Liver (tissue), 9 donors: ENCODE results near the gene LEMD2. TPM values are rescaled to one million over a fixed set of nuclear protein-coding genes. Genes with fewer than 3 reads are reported as not detected.

Experiments
- DNase-seq: peaks from one replicate; pipeline ENCODE4 v3.0.0-alpha.2; 2017; ENCODE audit warnings: low spot score
- H3K27ac ChIP-seq, 2 donors: one replicate each; pipeline ENCODE4 v1.7.0; 2013; ENCODE audit warnings: inconsistent platforms in 2 of 2, low read length in 2 of 2, control low read depth in 1 of 2, low read depth in 1 of 2, mild to moderate bottlenecking in 1 of 2
- H3K27me3 ChIP-seq, 4 donors: one replicate each; pipeline versions ENCODE4 v1.6.1 to v1.7.0; 2013; ENCODE audit warnings: low read length in 3 of 4, inconsistent platforms in 1 of 4, mild to moderate bottlenecking in 1 of 4, moderate library complexity in 1 of 4; ENCODE audit not compliant: control insufficient read depth in 4 of 4, insufficient read depth in 4 of 4
- H3K36me3 ChIP-seq, 4 donors: one replicate each; pipeline versions ENCODE4 v1.6.1 to v1.7.0; 2013; ENCODE audit warnings: low read length in 3 of 4, mild to moderate bottlenecking in 3 of 4, low read depth in 1 of 4, moderate library complexity in 1 of 4; ENCODE audit not compliant: control insufficient read depth in 4 of 4, insufficient read depth in 3 of 4
- H3K4me1 ChIP-seq, 4 donors: one replicate each; pipeline versions ENCODE4 v1.6.1 to v1.7.0; 2013; ENCODE audit warnings: low read length in 3 of 4, mild to moderate bottlenecking in 3 of 4, moderate library complexity in 1 of 4; ENCODE audit not compliant: control insufficient read depth in 4 of 4, insufficient read depth in 4 of 4
- H3K4me3 ChIP-seq, 3 donors: one replicate each; pipeline versions ENCODE4 v1.6.1 to v1.7.0; 2013; ENCODE audit warnings: low read length in 3 of 3, control low read depth in 1 of 3, low read depth in 1 of 3, mild to moderate bottlenecking in 1 of 3
- H3K9ac ChIP-seq, 2 donors: one replicate each; pipeline ENCODE4 v1.7.0; 2013; ENCODE audit warnings: low read length in 2 of 2, mild to moderate bottlenecking in 2 of 2, moderate library complexity in 2 of 2, control low read depth in 1 of 2, low read depth in 1 of 2
- H3K9me3 ChIP-seq, 4 donors: one replicate each; pipeline versions ENCODE4 v1.6.1 to v1.7.0; 2013; ENCODE audit warnings: low read length in 3 of 4; ENCODE audit not compliant: control insufficient read depth in 4 of 4
- EGR1 ChIP-seq, 2 donors: IDR thresholded peaks; 2 replicates each; pipeline ENCODE4 v1.6.1; 2016 to 2018; ENCODE audit warnings: antibody characterized with exemption in 2 of 2, low read depth in 2 of 2
- FOXA1 ChIP-seq: IDR thresholded peaks from 2 replicates; pipeline ENCODE4 v1.6.1; 2016; ENCODE audit warnings: antibody characterized with exemption
- FOXA2 ChIP-seq: IDR thresholded peaks from 2 replicates; pipeline ENCODE4 v1.6.1; 2016; ENCODE audit warnings: antibody characterized with exemption
- GABPA ChIP-seq, 2 donors: IDR thresholded peaks in 1 of 2; conservative IDR thresholded peaks in 1 of 2; 2 replicates each; pipeline ENCODE4 v1.6.1; 2016; ENCODE audit warnings: antibody characterized with exemption in 2 of 2, mild to moderate bottlenecking in 1 of 2, moderate library complexity in 1 of 2
- HNF4G ChIP-seq: IDR thresholded peaks from 2 replicates; pipeline ENCODE4 v1.6.1; 2016; ENCODE audit warnings: antibody characterized with exemption
- JUND ChIP-seq, 2 donors: IDR thresholded peaks; 2 replicates each; pipeline ENCODE4 v1.6.1; 2016; ENCODE audit warnings: antibody characterized with exemption in 2 of 2
- MAX ChIP-seq: IDR thresholded peaks from 2 replicates; pipeline ENCODE4 v1.6.1; 2016; ENCODE audit warnings: antibody characterized with exemption
- NR2F2 ChIP-seq: IDR thresholded peaks from 2 replicates; pipeline ENCODE4 v1.6.1; 2016; ENCODE audit warnings: antibody characterized with exemption
- SP1 ChIP-seq: IDR thresholded peaks from 2 replicates; pipeline ENCODE4 v1.6.1; 2018; ENCODE audit warnings: antibody characterized with exemption, mild to moderate bottlenecking
- TAF1 ChIP-seq: conservative IDR thresholded peaks from 2 replicates; pipeline ENCODE4 v1.6.1; 2016; ENCODE audit warnings: antibody characterized with exemption, mild to moderate bottlenecking
- YY1 ChIP-seq: IDR thresholded peaks from 2 replicates; pipeline ENCODE4 v1.6.1; 2016; ENCODE audit warnings: antibody characterized with exemption, mild to moderate bottlenecking
- WGBS: extraction: QIAGEN DNeasy Blood & Tissue Kit; methylation state at CpG from one replicate; pipeline ENCODE4 v1.1.7; 2013; 5-methylcytosine and 5-hydroxymethylcytosine counted together
- polyA plus RNA-seq, 2 donors: library from polyadenylated mRNA; stranded (reverse) in 1 of 2; unstranded in 1 of 2; fragments of 200-250 nt in 1 of 2; fragments of >200 nt in 1 of 2; fragmentation: Nextera tagmentation in 1 of 2; extraction: Ambion mirVana in 1 of 2; gene quantifications; one replicate each; pipeline versions ENCODE4 v1.2.1 to v1.2.3, GENCODE V29; 2013 to 2015
- total RNA-seq, 2 donors: library from RNA; depleted of rRNA; stranded (reverse); fragments of >200 nt; gene quantifications; one replicate each; pipeline ENCODE4 v1.2.3, GENCODE V29; 2014
- TF ChIP-seq, protein P1 (sequence below): IDR thresholded peaks from 2 replicates; pipeline ENCODE4 v1.6.1; 2016; ENCODE audit warnings: antibody characterized with exemption, mild to moderate bottlenecking
- TF ChIP-seq, protein P2 (sequence below): fragments of 150-350 bp; IDR thresholded peaks from 2 replicates; pipeline ENCODE4 v1.5.1; 2017; ENCODE audit warnings: improper control_type of control experiment, low read depth, low read length; ENCODE audit not compliant: missing input control
- TF ChIP-seq, protein P3 (sequence below): IDR thresholded peaks from 2 replicates; pipeline ENCODE4 v1.6.1; 2016; ENCODE audit warnings: antibody characterized with exemption
- TF ChIP-seq, protein P4 (sequence below): IDR thresholded peaks from 2 replicates; pipeline ENCODE4 v1.6.1; 2016; ENCODE audit warnings: antibody characterized with exemption
- donor health status: healthy.
- donor health status: healthy.
- donor health status: healthy.
- donor health status: healthy.
- donor health status: healthy.

Gene LEMD2
- total and polyA plus RNA-seq, 4 donors, result 6.5 to 23.1 (median 16.6) TPM

DNA sequence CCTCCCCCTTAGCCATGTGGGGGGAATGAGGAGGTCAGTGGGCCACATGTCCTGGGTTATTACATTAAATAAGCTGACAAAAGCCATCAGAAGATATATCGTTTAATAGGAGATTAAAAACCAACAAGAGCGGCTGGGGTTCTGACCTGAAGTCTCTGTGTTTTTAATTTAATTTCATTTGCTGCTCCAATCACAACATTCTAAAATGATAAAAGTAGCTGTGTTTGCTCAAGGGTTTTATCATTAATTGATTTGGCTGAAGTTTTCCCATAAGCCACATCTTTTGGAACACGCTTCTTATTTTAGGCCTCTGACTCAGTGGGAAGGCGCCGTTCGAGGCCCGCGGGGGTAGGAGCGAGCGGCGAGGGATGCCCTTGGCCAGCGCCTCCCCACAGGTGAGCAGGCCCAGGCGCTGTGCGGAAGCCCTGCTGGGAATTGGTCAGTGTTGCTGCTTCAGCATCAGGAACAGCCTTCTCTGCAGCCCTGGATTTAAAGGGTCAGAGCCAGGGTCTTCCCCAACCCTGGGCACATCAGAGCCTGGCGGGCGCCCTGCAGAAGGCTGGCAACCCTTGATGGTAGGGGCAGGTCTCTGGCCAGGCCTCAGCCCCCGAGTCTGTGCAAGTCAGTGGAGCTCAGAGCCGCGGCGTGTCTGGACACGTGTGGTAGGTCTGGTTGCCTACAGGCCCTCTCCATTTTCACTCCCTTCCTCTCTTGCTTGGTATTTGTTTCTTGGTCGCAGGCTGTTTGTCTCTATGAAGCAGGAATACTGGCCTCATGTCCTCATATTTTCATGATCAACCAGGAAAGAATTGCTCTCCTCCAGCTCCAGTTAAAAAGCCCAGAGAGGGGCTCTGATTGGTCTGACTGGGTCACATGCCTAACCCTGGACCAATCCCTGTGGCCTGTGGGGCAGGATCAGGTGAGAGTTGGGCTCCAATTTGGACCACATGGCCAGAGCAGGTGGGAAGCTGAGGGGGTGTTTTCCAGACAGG, 45.8 kb upstream of the LEMD2 start:
- TF ChIP-seq FOXA1, result no peak
- no peak for TF ChIP-seq NR2F2
- no peak for TF ChIP-seq YY1
- no peak for TF ChIP-seq SP1
- TF ChIP-seq, protein P1, sequence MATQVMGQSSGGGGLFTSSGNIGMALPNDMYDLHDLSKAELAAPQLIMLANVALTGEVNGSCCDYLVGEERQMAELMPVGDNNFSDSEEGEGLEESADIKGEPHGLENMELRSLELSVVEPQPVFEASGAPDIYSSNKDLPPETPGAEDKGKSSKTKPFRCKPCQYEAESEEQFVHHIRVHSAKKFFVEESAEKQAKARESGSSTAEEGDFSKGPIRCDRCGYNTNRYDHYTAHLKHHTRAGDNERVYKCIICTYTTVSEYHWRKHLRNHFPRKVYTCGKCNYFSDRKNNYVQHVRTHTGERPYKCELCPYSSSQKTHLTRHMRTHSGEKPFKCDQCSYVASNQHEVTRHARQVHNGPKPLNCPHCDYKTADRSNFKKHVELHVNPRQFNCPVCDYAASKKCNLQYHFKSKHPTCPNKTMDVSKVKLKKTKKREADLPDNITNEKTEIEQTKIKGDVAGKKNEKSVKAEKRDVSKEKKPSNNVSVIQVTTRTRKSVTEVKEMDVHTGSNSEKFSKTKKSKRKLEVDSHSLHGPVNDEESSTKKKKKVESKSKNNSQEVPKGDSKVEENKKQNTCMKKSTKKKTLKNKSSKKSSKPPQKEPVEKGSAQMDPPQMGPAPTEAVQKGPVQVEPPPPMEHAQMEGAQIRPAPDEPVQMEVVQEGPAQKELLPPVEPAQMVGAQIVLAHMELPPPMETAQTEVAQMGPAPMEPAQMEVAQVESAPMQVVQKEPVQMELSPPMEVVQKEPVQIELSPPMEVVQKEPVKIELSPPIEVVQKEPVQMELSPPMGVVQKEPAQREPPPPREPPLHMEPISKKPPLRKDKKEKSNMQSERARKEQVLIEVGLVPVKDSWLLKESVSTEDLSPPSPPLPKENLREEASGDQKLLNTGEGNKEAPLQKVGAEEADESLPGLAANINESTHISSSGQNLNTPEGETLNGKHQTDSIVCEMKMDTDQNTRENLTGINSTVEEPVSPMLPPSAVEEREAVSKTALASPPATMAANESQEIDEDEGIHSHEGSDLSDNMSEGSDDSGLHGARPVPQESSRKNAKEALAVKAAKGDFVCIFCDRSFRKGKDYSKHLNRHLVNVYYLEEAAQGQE, result no peak
- no peak for TF ChIP-seq JUND (IDR thresholded peaks at IDR 0.05)
- TF ChIP-seq MAX, result no peak
- no peak for TF ChIP-seq GABPA (IDR thresholded peaks at IDR 0.05 in 1 of 2, conservative IDR thresholded peaks at IDR 0.05 in 1 of 2)
- TF ChIP-seq TAF1, result no peak
- TF ChIP-seq, protein P2, sequence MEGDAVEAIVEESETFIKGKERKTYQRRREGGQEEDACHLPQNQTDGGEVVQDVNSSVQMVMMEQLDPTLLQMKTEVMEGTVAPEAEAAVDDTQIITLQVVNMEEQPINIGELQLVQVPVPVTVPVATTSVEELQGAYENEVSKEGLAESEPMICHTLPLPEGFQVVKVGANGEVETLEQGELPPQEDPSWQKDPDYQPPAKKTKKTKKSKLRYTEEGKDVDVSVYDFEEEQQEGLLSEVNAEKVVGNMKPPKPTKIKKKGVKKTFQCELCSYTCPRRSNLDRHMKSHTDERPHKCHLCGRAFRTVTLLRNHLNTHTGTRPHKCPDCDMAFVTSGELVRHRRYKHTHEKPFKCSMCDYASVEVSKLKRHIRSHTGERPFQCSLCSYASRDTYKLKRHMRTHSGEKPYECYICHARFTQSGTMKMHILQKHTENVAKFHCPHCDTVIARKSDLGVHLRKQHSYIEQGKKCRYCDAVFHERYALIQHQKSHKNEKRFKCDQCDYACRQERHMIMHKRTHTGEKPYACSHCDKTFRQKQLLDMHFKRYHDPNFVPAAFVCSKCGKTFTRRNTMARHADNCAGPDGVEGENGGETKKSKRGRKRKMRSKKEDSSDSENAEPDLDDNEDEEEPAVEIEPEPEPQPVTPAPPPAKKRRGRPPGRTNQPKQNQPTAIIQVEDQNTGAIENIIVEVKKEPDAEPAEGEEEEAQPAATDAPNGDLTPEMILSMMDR, result no peak
- TF ChIP-seq EGR1 (IDR thresholded peaks at IDR 0.05; ENCODE audit: low read depth in 2 of 2), result no peak
- TF ChIP-seq, protein P3, sequence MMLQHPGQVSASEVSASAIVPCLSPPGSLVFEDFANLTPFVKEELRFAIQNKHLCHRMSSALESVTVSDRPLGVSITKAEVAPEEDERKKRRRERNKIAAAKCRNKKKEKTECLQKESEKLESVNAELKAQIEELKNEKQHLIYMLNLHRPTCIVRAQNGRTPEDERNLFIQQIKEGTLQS, result no peak
- no peak for TF ChIP-seq FOXA2
- TF ChIP-seq, protein P4, sequence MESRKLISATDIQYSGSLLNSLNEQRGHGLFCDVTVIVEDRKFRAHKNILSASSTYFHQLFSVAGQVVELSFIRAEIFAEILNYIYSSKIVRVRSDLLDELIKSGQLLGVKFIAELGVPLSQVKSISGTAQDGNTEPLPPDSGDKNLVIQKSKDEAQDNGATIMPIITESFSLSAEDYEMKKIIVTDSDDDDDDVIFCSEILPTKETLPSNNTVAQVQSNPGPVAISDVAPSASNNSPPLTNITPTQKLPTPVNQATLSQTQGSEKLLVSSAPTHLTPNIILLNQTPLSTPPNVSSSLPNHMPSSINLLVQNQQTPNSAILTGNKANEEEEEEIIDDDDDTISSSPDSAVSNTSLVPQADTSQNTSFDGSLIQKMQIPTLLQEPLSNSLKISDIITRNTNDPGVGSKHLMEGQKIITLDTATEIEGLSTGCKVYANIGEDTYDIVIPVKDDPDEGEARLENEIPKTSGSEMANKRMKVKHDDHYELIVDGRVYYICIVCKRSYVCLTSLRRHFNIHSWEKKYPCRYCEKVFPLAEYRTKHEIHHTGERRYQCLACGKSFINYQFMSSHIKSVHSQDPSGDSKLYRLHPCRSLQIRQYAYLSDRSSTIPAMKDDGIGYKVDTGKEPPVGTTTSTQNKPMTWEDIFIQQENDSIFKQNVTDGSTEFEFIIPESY, result no peak
- TF ChIP-seq HNF4G, result no peak
- DNase-seq, result no peak
- H3K9me3 ChIP-seq, result peaks cover 0 to 6% (median 0%) of the 10 kb centered on the region in 4 donors
- 94% methylated on average over 22 of the region's 22 CpGs for WGBS
- no peak overlapping the region for H3K9ac ChIP-seq
- H3K4me1 ChIP-seq, result peaks cover 0 to 2% (median under 1%) of the 10 kb centered on the region in 4 donors
- H3K27ac ChIP-seq, result no peak overlapping the region
- H3K36me3 ChIP-seq, result no peaks in the 10 kb centered on the region
- H3K4me3 ChIP-seq, result no peak overlapping the region
- no peaks in the 10 kb centered on the region for H3K27me3 ChIP-seq
